GM23248 (cell line): ENCODE results near the gene BNIPL. TPM values are rescaled to one million over a fixed set of nuclear protein-coding genes. Genes with fewer than 3 reads are reported as not detected.

Source experiments
- DNase-seq: peaks from one replicate; pipeline ENCODE4 v3.0.0-alpha.2; 2015
- H2AFZ ChIP-seq: fragments of 200-600 bp; sonication (generic); 2 replicates; pipeline ENCODE4 v1.6.1; 2016; ENCODE audit warnings: antibody characterized with exemption
- H3F3A ChIP-seq: fragments of 200-600 bp; sonication (generic); 2 replicates; pipeline ENCODE4 v1.6.1; 2016; ENCODE audit warnings: mild to moderate bottlenecking, antibody characterized with exemption, mixed run types; ENCODE audit not compliant: insufficient read depth
- H3K27ac ChIP-seq: fragments of 200-600 bp; sonication (generic); 2 replicates; pipeline ENCODE4 v1.5.1; 2016; ENCODE audit warnings: mild to moderate bottlenecking
- H3K27me3 ChIP-seq: fragments of 200-600 bp; sonication (generic); replicated peaks from 2 replicates; pipeline ENCODE4 v1.6.1; 2016; ENCODE audit warnings: mild to moderate bottlenecking; ENCODE audit not compliant: insufficient read depth
- H3K36me3 ChIP-seq: fragments of 200-600 bp; sonication (generic); 2 replicates; pipeline ENCODE4 v1.6.1; 2016; ENCODE audit warnings: low read depth, mild to moderate bottlenecking
- H3K4me1 ChIP-seq: fragments of 200-600 bp; sonication (generic); 2 replicates; pipeline ENCODE4 v1.6.1; 2016; ENCODE audit warnings: mild to moderate bottlenecking; ENCODE audit not compliant: insufficient read depth
- H3K4me2 ChIP-seq: fragments of 200-600 bp; sonication (generic); one replicate; pipeline ENCODE4 v1.6.1; 2016; ENCODE audit warnings: mild to moderate bottlenecking; ENCODE audit not compliant: unreplicated experiment
- H3K4me3 ChIP-seq: fragments of 200-600 bp; sonication (generic); 2 replicates; pipeline ENCODE4 v1.5.1; 2016; ENCODE audit warnings: mild to moderate bottlenecking
- H3K79me2 ChIP-seq: fragments of 200-600 bp; sonication (generic); 2 replicates; pipeline ENCODE4 v1.6.1; 2016; ENCODE audit warnings: mild to moderate bottlenecking; ENCODE audit not compliant: insufficient read depth
- H3K9ac ChIP-seq: fragments of 200-600 bp; sonication (generic); 2 replicates; pipeline ENCODE4 v1.6.1; 2016; ENCODE audit warnings: mild to moderate bottlenecking
- H3K9me2 ChIP-seq: fragments of 200-600 bp; sonication (generic); 2 replicates; pipeline ENCODE4 v1.6.1; 2016; ENCODE audit warnings: mixed run types, mild to moderate bottlenecking, moderate library complexity; ENCODE audit not compliant: insufficient read depth
- H3K9me3 ChIP-seq: fragments of 200-600 bp; sonication (generic); one replicate; pipeline ENCODE4 v1.6.1; 2017; ENCODE audit warnings: low read depth
- H4K20me1 ChIP-seq: fragments of 200-600 bp; sonication (generic); 2 replicates; pipeline ENCODE4 v1.6.0; 2016; ENCODE audit not compliant: insufficient read depth
- EZH2 ChIP-seq: fragments of 200-600 bp; sonication (generic); IDR thresholded peaks from 2 replicates; pipeline ENCODE4 v1.6.1; 2018; ENCODE audit warnings: antibody characterized with exemption, mild to moderate bottlenecking; ENCODE audit not compliant: insufficient read depth, poor library complexity, severe bottlenecking
- EZH2phosphoT487 ChIP-seq: fragments of 200-600 bp; sonication (generic); IDR thresholded peaks from 2 replicates; pipeline ENCODE4 v1.6.1; 2018; ENCODE audit warnings: antibody characterized with exemption, moderate library complexity, mild to moderate bottlenecking, low read depth; ENCODE audit not compliant: insufficient read depth
- WGBS, 2 experiments: methylation state at CpG; one replicate each; pipeline ENCODE4 v1.1.6; 2015 to 2017; ENCODE audit warnings: low lambda C conversion rate in 2 of 2, low coverage in 1 of 2; ENCODE audit errors: missing lambda C conversion rate in 2 of 2; 5-methylcytosine and 5-hydroxymethylcytosine counted together
- in situ Hi-C: fragments of 300-500 bp; cut with MboI; formaldehyde crosslinking; loops from 2 replicates; pipeline ENCODE4 v1.15.0; 2020
- polyA plus RNA-seq: library from polyadenylated mRNA; unstranded; fragments of >200 nt; fragmentation: Nextera tagmentation; extraction: Ambion mirVana; gene quantifications from 2 replicates; pipeline ENCODE4 v1.2.1, GENCODE V29; 2016
- total RNA-seq: library from RNA; depleted of rRNA; stranded (reverse); fragments of >200 nt; shearing (Covaris generic); gene quantifications from 2 replicates; pipeline ENCODE4 v1.2.3, GENCODE V29; 2014

BNIPL gene
- total and polyA plus RNA-seq, 2 experiments from 2014 or later = 0.09 TPM; not detected in 1

- no peaks in the 10 kb centered on the region for H3K27me3 ChIP-seq
- H3K9me3 ChIP-seq = no peaks in the 10 kb centered on the region
- peak overlapping the region; percentile 45 for H3K4me3 ChIP-seq
- no peak for TF ChIP-seq EZH2phosphoT487
- no peak for TF ChIP-seq EZH2
- no peak for DNase-seq
- no peaks in the 10 kb centered on the region for H3K9me2 ChIP-seq
- H4K20me1 ChIP-seq = no peaks in the 10 kb centered on the region
- 7% methylated on average over 4 of the region's 4 CpGs for WGBS, 2 experiments
- H3K4me2 ChIP-seq = peak overlapping the region; percentile 60
- H3K79me2 ChIP-seq = no peaks in the 10 kb centered on the region
- no peaks in the 10 kb centered on the region for H3K36me3 ChIP-seq
- H3K4me1 ChIP-seq = peaks cover 14% of the 10 kb centered on the region
- in situ Hi-C loops = no loop called here
- peak overlapping the region; percentile 41; the same call in 1 of the 2 replicates for H3K9ac ChIP-seq
- peak overlapping the region; percentile 77 for H2AFZ ChIP-seq
- H3F3A ChIP-seq = no peaks in the 10 kb centered on the region
- no peak overlapping the region for H3K27ac ChIP-seq
Observed at GRCh38 chr1:150995460-150995859, 40.9 kb upstream of the BNIPL start.

- in situ Hi-C loops = no loop called here
- 10 to 11% methylated on average over 9 of the region's 9 CpGs for WGBS, 2 experiments
- H3K4me2 ChIP-seq = peak overlapping the region; percentile 60
Observed at GRCh38 chr1:150995896-150996295, 40.5 kb upstream of the BNIPL start.

GRCh38 chr1:150997126-150997872, 39.1 kb upstream of the BNIPL start:
- Histone ChIP-seq H3K27ac (no peak overlapping the region), H3F3A (no peaks in the 10 kb centered on the region), H3K9me3 (no peaks in the 10 kb centered on the region), H3K4me1 (peaks cover 14% of the 10 kb centered on the region), H4K20me1 (no peaks in the 10 kb centered on the region), H3K79me2 (no peaks in the 10 kb centered on the region), H3K36me3 (no peaks in the 10 kb centered on the region), H2AFZ (no peak overlapping the region), H3K27me3 (no peaks in the 10 kb centered on the region), H3K4me3 (no peak overlapping the region), H3K9ac (no peak overlapping the region), H3K9me2 (no peaks in the 10 kb centered on the region), H3K4me2 (no peak overlapping the region)
- no peak for DNase-seq
- 82 to 83% methylated on average over 20 of the region's 20 CpGs for WGBS, 2 experiments
- in situ Hi-C loops = no loop called here
- no peak for TF ChIP-seq EZH2phosphoT487
- TF ChIP-seq EZH2 = no peak

More at GRCh38 chr1:150995896-150996295, 40.5 kb upstream of the BNIPL start:
- H4K20me1 ChIP-seq = no peaks in the 10 kb centered on the region
- peak overlapping the region; percentile 77 for H2AFZ ChIP-seq
- H3K9ac ChIP-seq = peak overlapping the region; percentile 41; the same call in 1 of the 2 replicates
- DNase-seq = peak; percentile 61
- TF ChIP-seq EZH2phosphoT487 = no peak
- no peak for TF ChIP-seq EZH2
- no peaks in the 10 kb centered on the region for H3K36me3 ChIP-seq
- H3K4me1 ChIP-seq = peaks cover 14% of the 10 kb centered on the region
- H3K4me3 ChIP-seq = peak overlapping the region; percentile 45
- no peaks in the 10 kb centered on the region for H3K9me3 ChIP-seq
- H3K27me3 ChIP-seq = no peaks in the 10 kb centered on the region
- no peaks in the 10 kb centered on the region for H3F3A ChIP-seq
- no peaks in the 10 kb centered on the region for H3K9me2 ChIP-seq
- no peak overlapping the region for H3K27ac ChIP-seq
- no peaks in the 10 kb centered on the region for H3K79me2 ChIP-seq

- no peak for DNase-seq
- in situ Hi-C loops = no loop called here
- H3K9me3 ChIP-seq = no peaks in the 10 kb centered on the region
- H3K4me3 ChIP-seq = no peak overlapping the region
- H4K20me1 ChIP-seq = no peaks in the 10 kb centered on the region
- no peaks in the 10 kb centered on the region for H3K27me3 ChIP-seq
- H3K79me2 ChIP-seq = no peaks in the 10 kb centered on the region
- H3K36me3 ChIP-seq = no peaks in the 10 kb centered on the region
- no peaks in the 10 kb centered on the region for H3K9me2 ChIP-seq
- H3F3A ChIP-seq = no peaks in the 10 kb centered on the region
- TF ChIP-seq EZH2phosphoT487 = no peak
- no peak for TF ChIP-seq EZH2
- no peak overlapping the region for H2AFZ ChIP-seq
- H3K9ac ChIP-seq = no peak overlapping the region
- H3K4me1 ChIP-seq = peaks cover 14% of the 10 kb centered on the region
- H3K4me2 ChIP-seq = no peak overlapping the region
- H3K27ac ChIP-seq = no peak overlapping the region
- WGBS, 2 experiments = 52 to 53% methylated on average over 5 of the region's 5 CpGs
Observed at GRCh38 chr1:150997949-150998348, 38.4 kb upstream of the BNIPL start.
